HG03039 (cell line): Measurements from ENCODE around the gene C1orf52.

Source experiments
- ATAC-seq: cut with Tn5 transposase; IDR thresholded peaks from one replicate; pipeline ENCODE4 v1.9.1; 2021; ENCODE audit warnings: mild to moderate bottlenecking, moderate library complexity; ENCODE audit not compliant: unreplicated experiment

C1orf52 gene

DNA sequence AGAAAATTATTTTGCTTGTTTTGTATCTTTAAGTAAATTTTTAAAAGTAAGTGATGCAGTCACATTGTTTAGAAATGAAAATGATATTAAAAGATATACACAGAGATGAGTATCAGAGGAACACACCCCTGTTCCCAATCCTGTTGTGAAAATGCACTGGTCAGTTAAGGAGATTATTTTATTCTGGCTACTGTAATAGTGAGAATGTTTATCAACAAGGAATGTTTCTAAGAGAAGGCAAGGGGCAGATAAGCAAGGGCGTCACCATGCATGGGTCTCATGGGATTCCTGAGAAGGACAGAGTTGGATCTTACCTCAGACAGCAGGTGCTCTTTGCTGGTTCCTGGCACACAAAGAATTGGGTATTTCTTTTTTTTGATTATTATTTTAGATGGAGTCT, 21.8 kb downstream of the C1orf52 start:
- no peak for ATAC-seq

DNA sequence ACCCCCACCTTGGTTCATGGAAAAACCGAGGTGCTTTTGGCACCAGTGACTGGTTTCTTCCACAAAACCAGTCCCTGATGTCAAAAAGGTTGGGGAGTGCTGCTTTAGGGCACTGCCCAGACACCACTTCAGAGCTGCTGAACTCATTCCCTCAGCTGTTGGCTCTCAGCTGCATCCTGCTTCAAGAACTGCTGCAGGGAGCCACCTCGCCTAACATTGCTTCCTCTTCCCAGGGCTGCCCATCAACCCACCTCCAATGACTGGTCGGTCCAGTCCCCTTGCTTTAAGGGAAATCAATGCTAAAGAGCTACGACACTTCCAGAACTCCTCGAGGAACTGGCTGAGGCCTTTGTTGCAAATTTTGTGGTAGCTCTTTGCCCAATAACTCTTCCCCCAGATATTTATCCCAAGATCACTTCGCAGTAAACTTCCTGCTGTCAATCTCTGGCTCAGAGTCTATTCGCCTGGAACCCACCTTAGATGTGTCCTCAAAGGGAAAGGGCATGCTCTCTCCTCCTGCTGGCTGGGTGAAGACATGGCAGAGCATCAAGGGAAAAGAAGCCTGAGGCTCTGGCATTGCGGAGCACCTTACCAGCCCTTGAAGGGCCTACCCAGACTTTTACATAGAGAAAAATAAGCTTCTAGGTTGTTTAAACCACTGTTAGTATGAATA, 29.0 kb downstream of the C1orf52 start:
- ATAC-seq: no peak

DNA sequence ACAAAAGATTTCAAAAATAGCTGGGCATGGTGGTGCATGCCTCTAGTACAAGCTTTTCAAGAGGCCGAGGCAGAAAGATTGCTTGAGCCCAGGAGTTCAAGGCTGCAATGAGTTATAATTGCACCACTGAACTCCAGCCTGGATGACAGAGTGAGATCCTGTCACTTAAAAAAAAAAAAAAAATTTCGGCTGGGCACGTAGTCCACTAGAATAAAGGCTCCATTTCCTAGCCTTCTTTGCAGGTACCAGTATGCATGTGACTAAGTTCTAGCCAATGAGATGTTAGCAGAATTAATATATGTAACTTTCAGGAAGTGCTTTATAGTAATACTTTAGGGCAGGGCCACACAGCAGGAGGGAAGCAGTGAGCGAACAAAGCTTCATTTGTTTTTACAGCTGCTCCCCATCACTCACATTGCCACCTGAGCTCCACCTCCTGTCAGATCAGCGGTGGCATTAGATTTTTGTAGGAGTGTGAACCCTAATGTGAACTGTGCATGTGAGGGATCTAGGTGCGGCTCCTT, 29.8 kb downstream of the C1orf52 start:
- no peak for ATAC-seq

DNA sequence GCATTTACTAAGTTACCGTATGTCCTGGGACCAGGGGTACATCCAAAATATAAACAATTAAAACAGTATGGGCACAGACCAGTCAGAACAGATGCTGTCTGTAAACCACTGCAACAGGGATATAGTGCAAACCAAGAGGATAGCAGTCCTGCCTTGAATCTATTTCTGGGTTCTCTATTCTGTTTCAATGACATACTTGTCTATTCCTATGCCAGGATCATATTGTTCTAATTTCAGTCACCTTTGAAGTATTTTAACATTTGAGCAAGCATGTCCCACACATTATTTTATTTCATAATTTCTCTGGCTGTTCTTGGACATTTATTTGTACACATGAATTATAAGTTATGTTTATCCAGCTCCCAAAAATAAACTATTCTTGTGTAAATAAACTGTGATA, 30.5 kb downstream of the C1orf52 start:
- ATAC-seq: no peak

DNA sequence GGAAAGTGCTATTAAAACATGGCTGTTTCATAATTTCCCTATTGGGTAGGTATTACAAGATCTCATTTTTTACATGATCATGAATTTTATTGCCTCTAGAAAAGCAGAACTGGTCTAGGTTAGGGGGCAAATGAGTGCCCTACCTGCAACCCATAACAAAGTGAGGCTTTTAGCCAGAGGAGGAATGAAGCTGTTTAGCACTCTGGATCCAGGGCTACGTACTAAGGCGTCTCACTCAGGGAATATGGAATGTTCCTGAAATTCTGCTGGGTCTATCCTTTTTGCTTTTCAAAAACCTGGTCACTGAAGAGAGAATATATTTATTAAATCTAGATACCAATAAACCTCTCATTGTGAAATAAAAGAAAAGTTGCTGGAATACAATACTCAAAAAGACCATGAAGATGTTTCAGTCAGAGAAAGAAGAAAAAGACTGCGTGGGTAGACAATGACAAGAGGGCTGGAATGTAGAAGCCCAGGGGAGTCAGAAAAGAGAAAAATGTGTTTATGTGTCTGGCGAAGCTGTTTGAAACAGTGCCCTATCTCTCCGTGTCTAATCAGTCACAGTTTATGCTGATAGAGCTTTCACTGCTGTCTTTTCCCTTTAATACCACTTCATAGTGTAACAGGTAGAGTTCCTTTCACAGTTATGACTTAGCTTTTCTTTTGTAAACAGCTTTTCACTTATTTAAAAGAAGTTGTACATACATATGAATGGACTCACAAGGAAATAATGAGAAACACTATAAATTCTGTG, 33.7 kb downstream of the C1orf52 start:
- ATAC-seq: no peak

DNA sequence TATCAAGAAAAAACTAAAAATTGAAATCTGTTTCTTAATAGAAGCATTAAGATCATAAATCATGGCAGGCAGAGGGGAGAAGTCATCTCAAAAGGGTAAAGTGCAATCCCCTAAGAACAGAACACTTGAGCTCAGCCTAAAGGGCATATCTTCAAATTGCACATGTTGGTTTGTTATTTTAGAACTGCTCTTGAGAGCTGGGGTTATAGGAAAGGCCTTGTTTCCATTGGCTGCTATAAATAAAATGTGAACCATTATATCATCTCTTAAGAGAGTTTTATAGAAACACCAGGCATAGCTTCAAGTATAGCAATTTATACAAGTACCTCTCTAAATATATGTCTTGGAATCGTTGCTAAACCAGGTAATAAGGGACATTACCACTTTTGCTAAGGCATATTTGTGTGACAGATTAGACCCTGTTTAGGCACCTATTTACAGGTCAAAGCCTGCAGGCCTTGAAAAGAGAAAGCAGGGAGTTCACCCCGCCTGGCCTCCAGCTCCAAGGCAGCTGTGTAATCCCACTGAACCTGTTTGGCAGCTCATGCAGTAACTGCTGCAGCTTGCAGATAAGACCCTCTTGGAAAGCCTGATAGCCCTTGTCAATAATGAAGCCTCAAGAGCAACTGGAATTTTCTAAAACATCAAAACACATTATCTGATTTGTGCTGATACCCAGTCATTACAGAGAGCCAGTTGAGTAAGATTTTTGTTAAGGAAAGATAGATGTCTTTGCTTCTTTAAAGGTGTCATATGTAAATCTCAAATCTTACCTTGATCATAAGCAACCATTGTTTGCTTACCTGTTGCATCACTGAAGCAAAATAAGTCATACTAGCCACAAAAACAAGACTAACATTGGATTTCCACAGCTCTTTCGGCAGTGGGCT, 34.5 kb downstream of the C1orf52 start:
- no peak for ATAC-seq

DNA sequence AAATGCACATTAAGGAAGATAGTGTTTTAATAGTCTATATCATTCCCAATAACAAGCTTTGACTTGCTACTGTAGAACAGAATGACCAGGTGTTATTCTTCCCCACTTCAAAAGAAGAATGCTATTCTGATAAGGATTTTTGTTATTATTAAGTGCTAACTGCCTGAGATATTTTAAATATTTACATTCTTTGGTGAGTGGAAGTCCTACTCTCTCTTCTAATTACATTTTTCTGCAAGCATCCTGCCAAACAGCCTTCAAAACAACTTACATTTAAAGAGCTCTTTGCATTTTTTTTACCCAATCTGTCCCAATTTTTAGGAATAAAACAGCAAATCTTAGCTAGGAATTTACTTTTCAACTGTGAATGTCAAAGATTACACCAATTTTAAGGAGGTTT, 35.2 kb downstream of the C1orf52 start:
- ATAC-seq: no peak

DNA sequence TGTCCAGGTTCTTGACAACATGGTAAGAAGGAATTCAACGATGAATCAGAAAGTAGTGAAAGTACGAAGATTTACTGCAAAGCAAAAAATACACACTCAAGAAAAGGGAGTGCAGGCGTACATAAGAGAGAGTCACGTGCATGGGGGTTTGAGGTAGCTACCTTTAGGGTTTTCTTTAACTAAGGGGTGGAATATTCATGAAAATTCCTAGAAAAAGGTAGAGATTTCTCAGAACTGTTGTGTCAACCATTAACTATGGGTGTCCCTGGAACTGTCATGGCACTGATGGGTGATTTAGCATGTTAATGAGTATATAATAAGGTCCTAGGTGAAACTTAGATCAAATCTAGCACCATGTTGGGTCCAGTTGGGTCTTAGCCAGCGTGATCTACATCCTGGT, 36.1 kb downstream of the C1orf52 start:
- ATAC-seq: no peak

DNA sequence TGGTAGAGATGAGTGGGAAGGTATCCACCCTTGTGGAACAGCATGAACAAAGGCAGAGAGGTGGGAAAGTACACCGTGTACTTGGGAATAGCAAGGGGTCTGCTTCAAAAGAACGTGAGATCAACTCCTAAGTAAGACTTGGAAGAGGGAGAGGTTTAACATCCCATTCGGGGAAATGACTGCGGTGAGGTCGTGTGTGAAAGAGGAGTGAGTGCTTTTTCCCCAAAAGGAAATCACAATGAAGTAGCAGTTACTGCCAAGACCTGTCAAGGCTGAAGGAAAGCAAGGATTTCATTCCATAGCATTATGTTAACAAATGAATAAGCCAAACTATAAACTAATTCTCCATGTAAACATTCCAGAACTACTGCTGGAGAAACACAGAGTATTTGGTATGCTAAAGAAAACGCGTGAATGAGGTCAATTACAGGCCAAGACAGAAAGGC, 38.7 kb downstream of the C1orf52 start:
- ATAC-seq: no peak

DNA sequence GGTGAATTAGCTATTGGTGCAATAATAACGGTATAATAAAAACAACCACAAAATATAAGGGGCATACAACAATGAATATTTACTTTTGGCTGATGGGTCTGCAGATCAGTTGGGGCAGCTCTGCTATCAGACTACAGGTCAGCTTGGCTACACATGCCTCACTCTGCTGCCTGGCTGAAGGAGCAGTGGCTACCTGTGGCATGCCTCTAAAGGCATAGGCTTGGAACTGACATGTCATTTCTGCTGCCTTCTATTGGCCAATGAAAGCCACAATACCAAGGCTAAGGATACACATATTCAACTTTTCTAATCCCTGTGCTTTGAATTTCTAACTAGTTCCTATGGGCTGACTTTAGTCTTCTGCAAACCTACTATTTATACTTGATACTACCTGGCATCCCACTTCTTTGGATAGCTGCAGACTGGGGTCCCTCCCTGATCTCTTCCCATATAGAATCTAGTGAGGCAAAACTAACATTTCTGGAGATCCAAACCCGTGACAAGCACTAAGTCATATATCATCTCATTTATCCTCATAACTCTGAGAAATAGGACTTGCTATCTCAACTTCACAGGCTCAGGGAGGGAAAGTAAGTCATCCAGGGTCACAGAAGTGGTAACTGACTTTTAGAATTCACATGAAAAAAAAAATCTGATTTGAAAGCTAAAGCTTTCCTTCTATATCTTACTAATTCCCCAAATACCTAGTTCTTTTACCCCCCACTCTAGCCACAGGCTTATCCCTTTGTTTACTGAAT, 39.4 kb downstream of the C1orf52 start:
- ATAC-seq: no peak

DNA sequence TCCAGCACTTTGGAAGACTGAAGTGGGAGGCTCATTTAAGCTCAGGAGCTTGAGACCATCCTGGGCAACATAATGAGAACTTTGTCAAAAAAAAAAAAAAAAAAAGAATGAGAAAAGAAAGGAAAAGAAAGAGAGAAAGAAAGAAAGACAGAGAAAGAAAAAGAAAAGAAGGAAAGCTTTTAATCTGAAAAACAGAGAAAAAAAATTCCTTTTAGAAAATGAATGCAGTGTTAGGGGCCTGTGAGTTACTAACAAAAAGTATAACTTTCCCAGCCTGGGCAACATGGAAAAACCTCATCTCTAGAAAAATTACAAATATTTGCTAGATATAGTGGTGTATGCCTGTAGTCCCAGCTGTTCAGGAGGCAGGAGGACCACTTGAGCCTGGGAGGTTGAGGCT, 42.8 kb downstream of the C1orf52 start:
- ATAC-seq: no peak

DNA sequence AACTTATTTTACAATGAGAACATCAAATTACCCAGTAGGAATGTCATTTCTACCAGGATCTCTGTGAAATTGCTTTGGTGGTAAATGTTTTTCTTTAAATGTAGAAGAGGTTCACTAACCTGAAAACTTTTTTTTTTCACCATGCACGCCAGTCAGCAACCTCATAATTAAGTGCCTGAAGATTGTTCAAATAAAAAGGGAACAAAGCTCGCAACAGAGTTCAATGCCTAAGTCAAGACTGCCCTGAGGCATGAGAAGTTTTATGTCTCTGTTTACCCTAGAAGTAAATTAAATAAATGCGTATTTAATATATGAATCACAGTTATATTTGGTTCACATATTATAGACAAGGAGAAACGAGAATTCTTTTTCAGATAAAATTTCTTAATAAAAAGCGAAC, 44.8 kb downstream of the C1orf52 start:
- no peak for ATAC-seq

DNA sequence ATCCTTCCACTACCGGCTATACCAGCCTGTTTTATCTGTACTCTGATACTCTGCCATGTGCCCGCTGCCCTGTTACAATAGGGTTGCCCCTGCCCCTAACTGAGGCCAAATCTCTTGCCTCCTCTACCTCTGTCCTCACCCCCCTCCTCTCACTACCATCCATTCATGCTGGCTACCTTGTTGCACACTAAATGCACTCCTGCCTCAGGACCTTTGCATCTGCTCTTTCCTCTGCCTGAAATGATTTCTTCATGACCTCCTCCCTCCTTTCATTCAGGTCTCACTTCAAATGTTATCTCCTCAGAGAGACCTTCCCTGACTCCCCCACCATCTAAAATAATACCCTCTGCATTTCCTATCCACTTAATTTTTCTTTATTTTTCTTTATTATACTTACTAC, 51.0 kb downstream of the C1orf52 start:
- no peak for ATAC-seq

DNA sequence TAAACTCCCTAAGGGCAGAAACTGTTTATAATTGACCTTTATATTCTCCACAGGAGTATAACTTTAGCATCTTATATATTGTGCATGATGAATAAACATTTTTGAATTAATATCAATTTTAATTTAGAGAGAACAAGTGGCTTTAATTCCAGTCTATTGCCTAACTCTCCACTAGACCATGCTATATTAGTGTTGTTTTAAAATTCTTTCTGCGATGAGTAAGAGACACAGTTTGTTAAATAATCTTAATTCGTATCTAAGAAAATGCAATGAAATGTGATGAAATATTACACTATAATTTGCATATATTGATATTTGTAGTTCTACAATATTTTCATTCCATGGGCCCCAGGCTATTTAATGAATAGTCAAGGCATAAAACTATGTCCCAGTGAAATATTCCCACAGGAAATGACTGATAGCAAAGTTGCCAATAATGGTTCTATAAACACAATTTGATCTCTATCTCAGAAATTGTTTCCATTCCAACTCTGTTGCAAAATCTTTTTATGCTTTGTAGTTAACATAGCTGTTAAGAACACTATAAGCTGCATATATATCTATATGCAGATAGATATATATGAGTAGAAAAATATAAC, 55.8 kb downstream of the C1orf52 start:
- ATAC-seq: no peak

DNA sequence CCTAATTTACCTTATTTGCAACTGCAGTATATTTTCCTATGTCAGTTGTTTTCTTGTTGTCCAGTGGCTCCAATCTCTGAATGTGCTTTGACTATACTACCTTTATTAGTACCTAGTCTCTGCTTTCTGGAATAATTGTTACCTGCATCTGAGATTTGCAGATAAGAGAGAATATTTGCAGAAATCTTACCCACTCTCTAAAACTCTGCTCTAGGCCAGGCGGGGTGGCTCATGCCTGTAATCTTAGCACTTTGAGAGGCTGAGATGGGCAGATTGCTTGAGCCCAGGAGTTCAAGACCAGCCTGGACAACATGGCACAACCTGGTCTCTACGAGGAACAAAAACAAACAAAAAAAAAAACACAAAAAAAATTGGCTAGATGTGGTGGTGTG, 56.6 kb downstream of the C1orf52 start:
- no peak for ATAC-seq

DNA sequence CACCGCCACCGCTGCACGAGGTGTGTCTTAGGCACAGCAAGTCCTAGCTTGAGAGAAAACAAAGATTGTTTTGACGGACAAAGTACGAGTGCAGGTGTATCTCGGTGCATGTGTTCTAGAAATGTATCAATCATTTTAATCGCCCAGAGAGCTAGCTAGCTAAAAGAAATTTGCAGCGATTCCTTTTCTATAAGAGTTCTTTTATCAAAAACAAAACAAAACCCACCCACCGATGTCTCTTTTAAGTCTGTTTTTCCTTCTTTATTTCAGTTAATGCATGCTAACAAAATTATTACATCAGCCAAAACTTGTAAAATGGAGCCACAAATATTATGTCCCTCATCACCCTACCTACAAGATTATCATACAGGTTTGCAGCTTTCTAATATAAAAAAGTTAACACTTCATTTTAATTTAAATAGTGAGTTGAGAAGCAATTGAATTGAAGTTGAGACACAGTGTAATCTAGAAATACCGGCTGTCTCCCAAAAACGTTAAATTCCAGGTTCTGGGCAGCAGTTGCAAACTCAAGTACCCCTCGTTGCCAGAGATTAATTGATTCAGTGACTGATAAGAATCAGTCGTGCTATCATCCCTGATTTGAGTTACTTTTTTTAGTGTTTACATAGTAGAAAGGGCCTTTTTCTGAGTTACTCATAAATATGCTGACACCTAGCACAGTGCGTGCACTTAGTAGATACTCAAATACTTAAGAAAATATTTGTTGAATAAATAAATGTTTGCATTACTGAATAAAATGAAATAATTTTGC, 57.2 kb downstream of the C1orf52 start:
- no peak for ATAC-seq

DNA sequence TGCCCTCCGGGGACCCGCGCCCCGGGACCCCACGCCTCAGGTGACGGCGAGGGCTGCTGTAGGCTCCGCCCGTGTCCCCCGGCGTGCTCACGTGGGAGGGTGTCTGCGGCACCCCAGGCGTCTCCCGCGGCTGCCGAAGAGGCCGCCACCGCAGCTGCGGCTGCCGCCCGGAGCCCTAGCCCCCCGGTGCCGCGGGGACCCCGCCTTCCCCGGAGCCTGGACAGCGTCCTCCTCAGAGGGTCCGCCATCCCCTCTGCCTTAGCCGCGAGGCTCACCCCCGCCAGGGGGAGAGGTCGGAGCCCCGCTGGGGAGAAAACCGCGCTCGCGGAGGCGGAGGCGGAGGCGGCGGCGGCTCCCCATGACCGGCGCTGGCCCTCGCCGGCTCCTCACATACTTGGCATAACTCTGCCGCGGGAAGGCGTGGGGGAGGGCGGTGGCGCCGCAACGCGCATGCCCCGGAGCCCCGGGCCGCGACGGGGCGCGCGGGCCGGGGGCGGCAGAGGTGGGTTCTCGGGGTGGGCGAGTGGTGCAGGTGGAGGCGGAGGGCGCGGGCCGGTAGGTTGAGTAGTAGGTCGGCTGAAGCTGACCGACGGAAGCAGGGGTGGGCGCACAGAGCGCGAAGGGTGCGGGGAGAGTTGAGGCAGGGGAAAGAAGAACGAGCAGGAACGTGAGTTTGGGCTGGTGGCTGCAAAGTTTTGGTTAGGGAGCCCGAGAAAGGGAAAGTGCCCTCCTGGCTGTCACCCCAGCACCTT, 57.9 kb downstream of the C1orf52 start:
- ATAC-seq: peak; percentile 45

DNA sequence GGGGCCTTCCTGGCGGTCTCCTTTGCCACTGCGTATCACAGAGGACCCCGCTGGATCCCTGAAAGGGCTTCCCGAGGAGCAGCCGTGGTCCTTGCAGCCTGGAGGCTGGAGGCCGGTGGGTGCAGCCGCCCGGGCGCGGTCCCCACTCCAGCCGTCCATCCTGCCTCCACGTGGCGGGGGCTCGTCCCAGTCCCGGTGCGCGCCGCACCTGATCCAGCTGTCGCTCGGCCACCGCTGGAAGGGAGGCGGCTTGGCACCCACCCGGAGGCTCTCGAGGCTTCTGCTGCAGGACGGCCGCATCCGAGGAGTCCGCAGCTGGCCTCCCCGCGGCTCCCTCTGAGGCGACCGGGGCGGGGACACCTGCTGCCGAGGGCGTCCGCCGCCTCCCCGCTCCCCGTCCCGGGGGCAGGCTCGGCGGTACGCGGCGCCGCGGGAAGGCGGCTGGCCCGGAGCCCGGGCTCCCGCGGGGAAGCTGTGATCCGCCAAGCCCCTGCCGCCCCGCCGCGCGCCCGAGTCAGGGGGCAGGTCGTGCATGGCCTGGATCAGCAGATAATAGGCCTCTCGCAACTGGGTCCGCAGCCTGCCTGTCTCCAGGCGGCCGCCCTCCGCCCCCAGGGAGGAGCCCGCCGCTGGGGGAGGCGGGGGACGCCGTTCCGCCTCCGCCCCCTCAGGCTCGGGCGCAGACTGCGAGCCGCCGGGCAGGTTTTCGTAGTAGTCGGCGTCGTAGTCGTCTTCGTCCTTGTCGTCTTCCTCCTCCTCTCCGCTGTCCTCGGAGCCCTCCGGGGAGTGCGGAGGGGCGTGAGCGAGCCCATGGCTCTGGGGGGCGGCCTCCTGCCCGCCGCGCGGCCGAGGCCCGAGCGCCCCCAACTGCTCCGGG, 58.8 kb downstream of the C1orf52 start, which contains the start of gene SYDE2:
TSS of gene SYDE2 (minus strand) at position 554 of the 877 bp plus-strand sequence. CDS start at position 534, 20 bp downstream.
- ATAC-seq: peak; percentile 72
